Testis (tissue), 2 donors: Measurements from ENCODE around the gene LIG3.

Experiments
- CTCF ChIP-seq, 3 experiments: fragments of 450-650 bp in 2 of 3; fragments of 200-600 bp in 1 of 3; sonication (generic) in 1 of 3; IDR thresholded peaks; one replicate each; pipeline ENCODE4 v1.5.1; 2016 to 2019; ENCODE audit warnings: antibody characterized with exemption in 3 of 3, mild to moderate bottlenecking in 2 of 3, moderate library complexity in 1 of 3
- POLR2A ChIP-seq: fragments of 450-650 bp; IDR thresholded peaks from one replicate; pipeline ENCODE4 v1.6.1; 2017; ENCODE audit warnings: antibody characterized with exemption, mild to moderate bottlenecking, moderate library complexity

- TF ChIP-seq CTCF (IDR thresholded peaks at IDR 0.05) (no peak), POLR2A (no peak)
Measured at GRCh38 chr17:35002876-35003551, 22.7 kb downstream of the LIG3 start.
